NCI-H2196 (cell line): ENCODE measurements around the gene EME2.
"Not testable (repeated sequence)": the region's sequence is repeated elsewhere in the genome, so short reads cannot be mapped to it uniquely, and the experiment has no call there.

Experiments
- DNase-seq: peaks from one replicate; lab custom pipeline; 2025; ENCODE audit not compliant: unreplicated experiment; lab: John Stamatoyannopoulos, UW

EME2 gene

GRCh38 chr16:1772362-1772907 lies at the start of gene EME2:
Gene EME2, plus strand, starts transcription at chr16:1772810. Its CDS starts 418 bp downstream, at chr16:1773228.
- DNase-seq: no peak

- peak; percentile 50 for DNase-seq
Measured at GRCh38 chr16:1723450-1724147, 49.0 kb upstream of the EME2 start.

- no peak for DNase-seq
Measured at GRCh38 chr16:1724491-1724890, 48.1 kb upstream of the EME2 start.

GRCh38 chr16:1726661-1727502 lies 45.7 kb upstream of the EME2 start:
- DNase-seq: no peak

GRCh38 chr16:1727651-1728624 lies 44.7 kb upstream of the EME2 start:
- DNase-seq: no peak

GRCh38 chr16:1729026-1729425 lies 43.6 kb upstream of the EME2 start:
- DNase-seq: no peak

- DNase-seq: no peak
Measured at GRCh38 chr16:1729445-1729844, 43.2 kb upstream of the EME2 start.

- no peak for DNase-seq
Measured at GRCh38 chr16:1731073-1731472, 41.5 kb upstream of the EME2 start.

- DNase-seq: no peak
Measured at GRCh38 chr16:1731603-1732002, 41.0 kb upstream of the EME2 start.

GRCh38 chr16:1732071-1732470 lies 40.5 kb upstream of the EME2 start:
- no peak for DNase-seq

GRCh38 chr16:1732551-1732987 lies 40.0 kb upstream of the EME2 start:
- not testable (repeated sequence) for DNase-seq

GRCh38 chr16:1734123-1734522 lies 38.5 kb upstream of the EME2 start:
- DNase-seq: no peak

GRCh38 chr16:1734816-1735215 lies 37.8 kb upstream of the EME2 start:
- no peak for DNase-seq

- DNase-seq: no peak
Measured at GRCh38 chr16:1740234-1740633, 32.4 kb upstream of the EME2 start.

GRCh38 chr16:1740781-1741490 lies 31.7 kb upstream of the EME2 start:
- no peak for DNase-seq

GRCh38 chr16:1741553-1742165 lies 31.0 kb upstream of the EME2 start:
- DNase-seq: no peak

- no peak for DNase-seq
Measured at GRCh38 chr16:1743376-1744337, 29.0 kb upstream of the EME2 start.

- no peak for DNase-seq
Measured at GRCh38 chr16:1744338-1744840, 28.2 kb upstream of the EME2 start.
